A673 (cell line): ENCODE data around the gene GYS1.

Source experiments
- CTCF ChIP-seq: fragments of 300-800, 200-600 bp; sonication (generic); conservative IDR thresholded peaks from 2 replicates; pipeline ENCODE4 v1.5.1; 2017; ENCODE audit warnings: low read depth, mild to moderate bottlenecking, antibody characterized with exemption, low read length, moderate library complexity, mixed read lengths
- EZH2 ChIP-seq: fragments of 200-600 bp; sonication (generic); IDR thresholded peaks from 2 replicates; pipeline ENCODE4 v1.6.1; 2017; ENCODE audit warnings: borderline replicate concordance, low read depth, mild to moderate bottlenecking, mixed read lengths, antibody characterized with exemption, low read length; ENCODE audit not compliant: poor library complexity, severe bottlenecking

DNA sequence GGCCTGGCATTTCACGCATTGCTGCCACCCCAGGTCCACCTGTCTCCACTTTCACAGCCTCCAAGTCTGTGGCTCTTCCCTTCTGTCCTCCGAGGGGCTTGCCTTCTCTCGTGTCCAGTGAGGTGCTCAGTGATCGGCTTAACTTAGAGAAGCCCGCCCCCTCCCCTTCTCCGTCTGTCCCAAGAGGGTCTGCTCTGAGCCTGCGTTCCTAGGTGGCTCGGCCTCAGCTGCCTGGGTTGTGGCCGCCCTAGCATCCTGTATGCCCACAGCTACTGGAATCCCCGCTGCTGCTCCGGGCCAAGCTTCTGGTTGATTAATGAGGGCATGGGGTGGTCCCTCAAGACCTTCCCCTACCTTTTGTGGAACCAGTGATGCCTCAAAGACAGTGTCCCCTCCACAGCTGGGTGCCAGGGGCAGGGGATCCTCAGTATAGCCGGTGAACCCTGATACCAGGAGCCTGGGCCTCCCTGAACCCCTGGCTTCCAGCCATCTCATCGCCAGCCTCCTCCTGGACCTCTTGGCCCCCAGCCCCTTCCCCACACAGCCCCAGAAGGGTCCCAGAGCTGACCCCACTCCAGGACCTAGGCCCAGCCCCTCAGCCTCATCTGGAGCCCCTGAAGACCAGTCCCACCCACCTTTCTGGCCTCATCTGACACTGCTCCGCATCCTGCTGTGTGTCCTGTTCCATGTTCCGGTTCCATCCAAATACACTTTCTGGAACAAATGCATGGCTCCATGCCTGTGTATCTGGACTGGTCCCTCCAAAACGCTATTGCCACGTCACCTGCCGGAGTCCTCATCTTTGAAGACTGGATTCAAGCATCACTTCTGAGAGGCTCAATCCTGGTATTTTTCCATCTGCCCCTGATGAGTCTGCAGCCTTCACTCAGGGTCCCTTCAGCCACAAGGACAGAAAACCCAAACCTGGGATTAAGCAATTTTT, 70.3 kb downstream of the GYS1 start:
- no peak for TF ChIP-seq CTCF
- no peak for TF ChIP-seq EZH2
